GM23338 (cell line): Measurements from ENCODE around the gene BCL7C. TPM values are rescaled to one million over a fixed set of nuclear protein-coding genes. Genes with fewer than 3 reads are reported as not detected.

Experiments
- microRNA counts: library from miRNA; unstranded; fragments of <30 nt; microRNA quantifications from one replicate; lab custom pipeline; 2017
- microRNA-seq: library from miRNA; unstranded; fragments of <30 nt; microRNA quantifications from one replicate; pipeline ENCODE4, GENCODE V29; 2017
- polyA plus RNA-seq: library from polyadenylated mRNA; unstranded; fragments of >200 nt; fragmentation: Nextera tagmentation; extraction: Ambion mirVana; gene quantifications from 2 replicates; pipeline ENCODE4 v1.2.1, GENCODE V29; 2016
- small RNA-seq: library from RNA; depleted of rRNA; stranded (forward); fragments of <200 nt; gene quantifications from one replicate; pipeline ENCODE3, GENCODE V24; 2014; ENCODE audit warnings: low replicate concordance
- total RNA-seq: library from RNA; depleted of rRNA; stranded (reverse); fragments of >200 nt; shearing (Covaris generic); gene quantifications from 2 replicates; pipeline ENCODE4 v1.2.3, GENCODE V29; 2014; rRNA removed

BCL7C gene
- total and polyA plus RNA-seq, 2 experiments from 2014 or later: 17.5 to 22.1 TPM

MicroRNAs encoded within 50 kb of the gene (microRNA counts, 767-probe panel; counts per million panel counts)
- not detected for microRNA hsa-miR-762 (lab: Ali Mortazavi, UCI)

Small RNA genes lying within 50 kb of the gene (microRNA-seq; reads per million reads assigned to microRNA genes)
- gene MIR4519 (not detected), gene MIR762 (not detected)

Small RNA genes lying within 50 kb of the gene (small RNA-seq; reads per million reads assigned to genes)
- not detected for gene MIR4519
- gene MIR762: not detected

Other genes with a start within 250 kb of the BCL7C start
- gene PRR14, start 243.1 kb downstream of the BCL7C start, total RNA-seq: 4.6 and 8.9 TPM in 2 replicates
- gene PRR14, start 243.1 kb downstream of the BCL7C start, polyA plus RNA-seq: 12.7 and 13.0 TPM in 2 replicates
- gene FBRS, start 235.6 kb downstream of the BCL7C start, total RNA-seq: 5.2 and 7.2 TPM in 2 replicates
- 2.3 and 2.7 TPM in 2 replicates for gene FBRS, start 235.6 kb downstream of the BCL7C start, polyA plus RNA-seq
- gene SRCAP, start 194.9 kb downstream of the BCL7C start, total RNA-seq: 38.4 and 44.3 TPM in 2 replicates
- gene SRCAP, start 194.9 kb downstream of the BCL7C start, polyA plus RNA-seq: 14.1 and 15.3 TPM in 2 replicates
- 27.0 and 31.3 TPM in 2 replicates for gene PHKG2, start 145.7 kb downstream of the BCL7C start, total RNA-seq
- 26.9 and 28.1 TPM in 2 replicates for gene PHKG2, start 145.7 kb downstream of the BCL7C start, polyA plus RNA-seq
- 2.2 and 2.7 TPM in 2 replicates for gene CFAP119, start 132.0 kb downstream of the BCL7C start, total RNA-seq
- gene CFAP119, start 132.0 kb downstream of the BCL7C start, polyA plus RNA-seq: 4.4 and 5.2 TPM in 2 replicates
- gene RNF40, start 131.8 kb downstream of the BCL7C start, total RNA-seq: 78.5 and 80.2 TPM in 2 replicates
- 32.6 and 36.0 TPM in 2 replicates for gene RNF40, start 131.8 kb downstream of the BCL7C start, polyA plus RNA-seq
- 18.5 and 20.3 TPM in 2 replicates for gene ZNF629, start 106.9 kb downstream of the BCL7C start, total RNA-seq
- 3.9 and 4.1 TPM in 2 replicates for gene ZNF629, start 106.9 kb downstream of the BCL7C start, polyA plus RNA-seq
- gene CTF1, start 2.5 kb upstream of the BCL7C start, total RNA-seq: 0.52 and 0.54 TPM in 2 replicates
- gene CTF1, start 2.5 kb upstream of the BCL7C start, polyA plus RNA-seq: 0.24 and 0.43 TPM in 2 replicates
- gene FBXL19, start 29.5 kb upstream of the BCL7C start, total RNA-seq: 63.5 and 71.5 TPM in 2 replicates
- 12.5 and 16.4 TPM in 2 replicates for gene FBXL19, start 29.5 kb upstream of the BCL7C start, polyA plus RNA-seq
- 14.9 and 15.9 TPM in 2 replicates for gene ORAI3, start 55.0 kb upstream of the BCL7C start, total RNA-seq
- gene ORAI3, start 55.0 kb upstream of the BCL7C start, polyA plus RNA-seq: 6.9 and 9.8 TPM in 2 replicates
- 14.5 and 21.9 TPM in 2 replicates for gene SETD1A, start 63.7 kb upstream of the BCL7C start, total RNA-seq
- 10.8 and 10.9 TPM in 2 replicates for gene SETD1A, start 63.7 kb upstream of the BCL7C start, polyA plus RNA-seq
- 6.4 and 12.2 TPM in 2 replicates for gene HSD3B7, start 91.1 kb upstream of the BCL7C start, total RNA-seq
- gene HSD3B7, start 91.1 kb upstream of the BCL7C start, polyA plus RNA-seq: 4.3 TPM in 2 replicates
- gene STX1B, start 116.6 kb upstream of the BCL7C start, total RNA-seq: 7.2 and 9.5 TPM in 2 replicates
- 1.7 and 2.5 TPM in 2 replicates for gene STX1B, start 116.6 kb upstream of the BCL7C start, polyA plus RNA-seq
- 13.0 TPM in 2 replicates for gene STX4, start 139.5 kb upstream of the BCL7C start, total RNA-seq
- 39.3 and 40.8 TPM in 2 replicates for gene STX4, start 139.5 kb upstream of the BCL7C start, polyA plus RNA-seq
- 13.1 and 20.6 TPM in 2 replicates for gene ZNF668, start 180.2 kb upstream of the BCL7C start, total RNA-seq
- 6.2 and 6.5 TPM in 2 replicates for gene ZNF668, start 180.2 kb upstream of the BCL7C start, polyA plus RNA-seq
- gene ZNF646, start 180.3 kb upstream of the BCL7C start, total RNA-seq: 19.3 and 29.3 TPM in 2 replicates
- gene ZNF646, start 180.3 kb upstream of the BCL7C start, polyA plus RNA-seq: 5.3 and 6.3 TPM in 2 replicates
- gene PRSS53, start 194.9 kb upstream of the BCL7C start, total RNA-seq: 1.6 and 2.7 TPM in 2 replicates
- 0.16 and 0.36 TPM in 2 replicates for gene PRSS53, start 194.9 kb upstream of the BCL7C start, polyA plus RNA-seq
- 100 and 106 TPM in 2 replicates for gene VKORC1, start 200.7 kb upstream of the BCL7C start, total RNA-seq
- 89.6 and 96.5 TPM in 2 replicates for gene VKORC1, start 200.7 kb upstream of the BCL7C start, polyA plus RNA-seq
- gene BCKDK, start 214.3 kb upstream of the BCL7C start, total RNA-seq: 58.9 and 71.2 TPM in 2 replicates
- gene BCKDK, start 214.3 kb upstream of the BCL7C start, polyA plus RNA-seq: 35.9 and 36.1 TPM in 2 replicates
- gene KAT8, start 223.6 kb upstream of the BCL7C start, total RNA-seq: 84.8 and 85.4 TPM in 2 replicates
- gene KAT8, start 223.6 kb upstream of the BCL7C start, polyA plus RNA-seq: 47.6 and 50.9 TPM in 2 replicates
- gene PRSS8, start 241.7 kb upstream of the BCL7C start, total RNA-seq: 75.9 and 77.0 TPM in 2 replicates
- 59.2 and 65.3 TPM in 2 replicates for gene PRSS8, start 241.7 kb upstream of the BCL7C start, polyA plus RNA-seq